HTERT RPE-1 (cell line): ENCODE measurements around the gene TRAPPC3.

Experiments
- in situ Hi-C: fragments of 300-500 bp; cut with MboI; formaldehyde crosslinking; loops from 4 replicates; pipeline ENCODE4 v1.14.3; 2020; ENCODE audit warnings: low sequenced_read_pairs

The TRAPPC3 gene

GRCh38 chr1:36088265-36088576 lies 61.1 kb downstream of the TRAPPC3 start:
- in situ Hi-C loops, result no loop called here

DNA sequence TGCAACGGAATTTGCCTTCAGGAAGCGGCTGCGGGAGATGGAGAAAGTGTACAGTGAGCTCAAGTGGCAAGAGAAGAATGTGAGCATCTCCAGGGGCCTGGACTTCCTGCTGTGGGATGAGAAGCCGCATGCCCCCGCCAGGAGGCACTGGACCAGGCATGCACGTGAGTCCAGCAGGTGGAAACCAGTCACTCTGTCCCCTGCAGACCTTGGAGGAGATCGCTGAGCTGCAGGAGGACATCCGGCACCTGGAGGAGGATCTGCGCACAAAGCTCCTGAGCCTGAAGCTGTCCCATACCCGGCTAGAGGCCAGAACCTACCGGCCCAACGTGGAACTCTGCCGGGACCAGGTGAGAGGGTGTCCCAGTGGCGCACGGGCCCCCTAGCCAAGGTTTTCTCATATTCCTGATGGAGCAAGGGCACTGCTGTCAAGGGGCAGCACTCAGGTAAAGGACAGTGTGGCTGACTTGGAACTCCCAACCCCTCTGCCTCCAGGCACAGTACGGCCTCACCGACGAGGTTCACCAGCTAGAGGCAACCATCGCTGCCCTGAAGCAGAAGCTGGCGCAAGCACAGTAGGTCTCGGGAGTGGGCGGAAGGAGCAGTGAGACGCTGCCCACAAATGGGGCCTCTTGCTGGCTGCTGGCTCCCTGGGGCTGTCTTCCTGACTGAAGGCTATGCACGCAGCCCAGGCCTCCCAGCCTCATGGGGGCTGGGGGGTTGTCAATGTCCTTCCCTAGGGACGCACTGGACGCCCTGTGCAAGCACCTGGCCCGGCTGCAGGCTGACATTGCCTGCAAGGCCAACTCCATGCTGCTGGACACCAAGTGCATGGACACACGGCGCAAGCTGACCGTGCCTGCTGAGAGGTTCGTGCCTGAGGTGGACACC lies 61.8 kb downstream of the TRAPPC3 start:
- in situ Hi-C loops, result no loop called here
